Endothelial cell of umbilical vein (primary cell): ENCODE measurements around the gene DMBT1. TPM values are rescaled to one million over a fixed set of nuclear protein-coding genes. Genes with fewer than 3 reads are reported as not detected.

Source experiments
- BruUV-seq: library from RNA; stranded (reverse); fragments of 400-500 nt; replicated peaks from 2 replicates; lab custom pipeline; 2021; lab: Mats Ljungman, UMichigan
- CTCF ChIA-PET: fragments of 300-600, 350-600 bp; sonication (Branson Sonifier 250); formaldehyde crosslinking; loops from one replicate; lab custom pipeline; 2021; ENCODE audit warnings: antibody characterized with exemption, inconsistent platforms; lab: Charles Lee
- POLR2A ChIA-PET: fragments of 300-600, 350-600 bp; sonication (Branson Sonifier 250); formaldehyde crosslinking; loops from one replicate; lab custom pipeline; 2021; ENCODE audit warnings: antibody characterized with exemption, inconsistent platforms; lab: Charles Lee
- DNase-seq: peaks from one replicate; pipeline ENCODE4 v3.0.0-alpha.2; 2011; ENCODE audit warnings: low read depth, low spot score
- FAIRE-seq: peaks from 2 replicates; lab custom pipeline; 2011; peaks lifted over from hg19 to GRCh38; lab: Jason Lieb, UNC
- H2AFZ ChIP-seq: 2 replicates; pipeline ENCODE4 v1.6.0; 2012; ENCODE audit warnings: low read depth, low read length, control low read depth, inconsistent platforms
- H3K27ac ChIP-seq: 2 replicates; pipeline ENCODE4 v1.5.1; 2011; ENCODE audit warnings: low read depth, mild to moderate bottlenecking, control low read depth, low read length, moderate library complexity; ENCODE audit not compliant: insufficient read depth
- H3K27me3 ChIP-seq, 2 experiments: 2 replicates each; pipeline versions ENCODE4 v1.6.0 to v1.6.1; 2011; ENCODE audit warnings: low read length in 2 of 2, mixed read lengths in 1 of 2; ENCODE audit not compliant: control insufficient read depth in 2 of 2, insufficient read depth in 2 of 2
- H3K36me3 ChIP-seq, 2 experiments: 2 replicates in 1 of 2; 3 replicates in 1 of 2; pipeline ENCODE4 v1.5.1; 2011; ENCODE audit warnings: low read length in 2 of 2, mild to moderate bottlenecking in 1 of 2, moderate library complexity in 1 of 2; ENCODE audit not compliant: control insufficient read depth in 2 of 2, insufficient read depth in 2 of 2; ENCODE audit errors: extremely low read depth in 1 of 2
- H3K4me1 ChIP-seq: 3 replicates; pipeline ENCODE4 v1.5.1; 2011; ENCODE audit warnings: mild to moderate bottlenecking, low read length; ENCODE audit not compliant: control insufficient read depth, insufficient read depth; ENCODE audit errors: extremely low read depth
- H3K4me2 ChIP-seq: 2 replicates; pipeline ENCODE4 v1.6.1; 2011; ENCODE audit warnings: low read length, control low read depth, mixed read lengths; ENCODE audit not compliant: insufficient read depth
- H3K4me3 ChIP-seq, 3 experiments: fragments of 200-600 bp in 1 of 3; sonication (generic), shearing (Covaris generic) in 1 of 3; replicated peaks in 1 of 3; 2 replicates each; pipeline ENCODE4 v1.5.1; 2011 to 2016; ENCODE audit warnings: control low read depth in 3 of 3, low read length in 3 of 3, mild to moderate bottlenecking in 2 of 3, inconsistent platforms in 1 of 3, low read depth in 1 of 3, moderate library complexity in 1 of 3; ENCODE audit not compliant: insufficient read depth in 1 of 3
- H3K79me2 ChIP-seq: 2 replicates; pipeline ENCODE4 v1.6.0; 2012; ENCODE audit warnings: low read length, inconsistent platforms; ENCODE audit not compliant: control insufficient read depth, insufficient read depth
- H3K9ac ChIP-seq: replicated peaks from 2 replicates; pipeline ENCODE3; 2011; ENCODE audit warnings: low read length, control low read depth; ENCODE audit not compliant: insufficient read depth; ENCODE audit errors: extremely low read depth
- H3K9me1 ChIP-seq: replicated peaks from 3 replicates; pipeline ENCODE4 v1.6.0; 2011; ENCODE audit warnings: mild to moderate bottlenecking, low read length; ENCODE audit not compliant: control insufficient read depth, insufficient read depth; ENCODE audit errors: extremely low read depth
- H3K9me3 ChIP-seq: replicated peaks from 2 replicates; pipeline ENCODE4 v1.5.1; 2012; ENCODE audit warnings: low read length, inconsistent platforms; ENCODE audit not compliant: control insufficient read depth, insufficient read depth
- H4K20me1 ChIP-seq: replicated peaks from 2 replicates; pipeline ENCODE3; 2011; ENCODE audit warnings: mild to moderate bottlenecking, low read length; ENCODE audit not compliant: control insufficient read depth, insufficient read depth; ENCODE audit errors: extremely low read depth
- EZH2 ChIP-seq: IDR thresholded peaks from 2 replicates; pipeline ENCODE4 v1.6.1; 2012; ENCODE audit warnings: borderline replicate concordance, low read depth, mild to moderate bottlenecking, moderate library complexity, low read length, inconsistent platforms; ENCODE audit not compliant: severe bottlenecking
- FOS ChIP-seq: IDR thresholded peaks from 2 replicates; pipeline ENCODE4 v1.6.1; 2011; ENCODE audit warnings: mild to moderate bottlenecking, low read length, moderate library complexity, borderline replicate concordance; ENCODE audit not compliant: insufficient read depth
- GATA2 ChIP-seq: IDR thresholded peaks from 2 replicates; pipeline ENCODE4 v1.7.0; 2011; ENCODE audit warnings: low read depth, mild to moderate bottlenecking, moderate library complexity, mixed read lengths, low read length; ENCODE audit not compliant: insufficient read length, insufficient read depth
- JUN ChIP-seq: IDR thresholded peaks from 2 replicates; pipeline ENCODE4 v1.6.1; 2011; ENCODE audit warnings: borderline replicate concordance, low read depth; ENCODE audit not compliant: insufficient read length, insufficient read depth
- MYC ChIP-seq: IDR thresholded peaks from one replicate; pipeline ENCODE4 v1.6.1; 2011; ENCODE audit warnings: mild to moderate bottlenecking, low read depth, low read length
- POLR2A ChIP-seq: IDR thresholded peaks from 2 replicates; pipeline ENCODE4 v1.6.1; 2012; ENCODE audit warnings: low read depth, mild to moderate bottlenecking, control low read depth, low read length
- POLR2AphosphoS5 ChIP-seq: IDR thresholded peaks from 2 replicates; pipeline ENCODE4 v1.6.1; 2012; ENCODE audit warnings: low read depth, mild to moderate bottlenecking, control low read depth, low read length, moderate library complexity; ENCODE audit not compliant: insufficient read depth
- dilution Hi-C: fragments of 300-500 bp; cut with MboI; formaldehyde crosslinking; loops from one replicate; pipeline ENCODE4 v1.15.0; 2019; ENCODE audit warnings: low sequenced_read_pairs; ENCODE audit not compliant: extremely low pct_ligation_motif_present
- intact Hi-C: fragments of 100-400 bp; cut with micrococcal nuclease; formaldehyde crosslinking; loops from one replicate; pipeline ENCODE4 v1.10.0; 2022
- polyA plus RNA-seq, 4 experiments: library from polyadenylated mRNA; depleted of rRNA in 3 of 4; stranded (reverse) in 3 of 4; unstranded in 1 of 4; fragments of >200 nt; gene quantifications; 2 replicates each; pipeline versions ENCODE4 v1.2.1 to v1.2.3, GENCODE V29; 2011 to 2012; ENCODE audit warnings: missing spikeins in 1 of 4
- total RNA-seq: library from RNA; stranded (reverse); gene quantifications from 2 replicates; pipeline ENCODE4 v1.2.3, GENCODE V29; 2021
- TF ChIP-seq, protein P1 (sequence below), 2 donors: IDR thresholded peaks; 1 replicate in 1 of 2; 2 replicates in 1 of 2; pipeline ENCODE4 v1.5.1; 2011; ENCODE audit warnings: low read length in 2 of 2, mild to moderate bottlenecking in 2 of 2, moderate library complexity in 2 of 2, control low read depth in 1 of 2, inconsistent platforms in 1 of 2, low read depth in 1 of 2; ENCODE audit not compliant: insufficient read depth in 1 of 2; ENCODE audit errors: extremely low read depth in 1 of 2
- TF ChIP-seq, protein P2 (sequence below): IDR thresholded peaks from 2 replicates; pipeline ENCODE4 v1.6.1; 2011; ENCODE audit not compliant: insufficient read depth, insufficient read length

The DMBT1 gene
- total and polyA plus RNA-seq, 2 donors (not counting 3 experiments of a cell fraction or from before 2014, with no cell fraction given): 0.01 TPM; not detected in 1

DNA sequence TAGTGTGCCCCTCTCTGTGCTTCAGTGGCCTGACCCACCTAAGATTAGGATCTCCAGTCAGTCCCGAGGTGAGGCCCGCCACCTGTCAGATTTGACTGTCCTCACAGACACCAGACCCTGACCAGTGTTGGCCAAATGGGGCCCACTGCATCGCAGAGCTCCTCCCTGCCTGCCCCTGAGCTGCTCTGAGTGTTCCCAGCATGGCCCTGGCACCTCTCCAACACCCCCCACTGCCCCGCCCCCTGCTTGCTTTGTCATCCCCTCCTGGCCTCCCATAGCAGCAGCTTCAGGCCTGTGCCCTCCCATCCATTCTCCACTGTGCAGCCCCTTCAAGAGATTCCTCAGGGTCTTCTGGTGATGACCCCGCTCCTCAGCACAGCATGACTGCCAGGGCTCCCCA lies 71.5 kb downstream of the DMBT1 start:
- dilution Hi-C loops: no loop called here
- FAIRE-seq: no peak
- TF ChIP-seq FOS (no peak), JUN (no peak), POLR2AphosphoS5 (no peak), GATA2 (no peak), POLR2A (no peak), MYC (no peak), EZH2 (no peak)
- TF ChIP-seq, protein P1, sequence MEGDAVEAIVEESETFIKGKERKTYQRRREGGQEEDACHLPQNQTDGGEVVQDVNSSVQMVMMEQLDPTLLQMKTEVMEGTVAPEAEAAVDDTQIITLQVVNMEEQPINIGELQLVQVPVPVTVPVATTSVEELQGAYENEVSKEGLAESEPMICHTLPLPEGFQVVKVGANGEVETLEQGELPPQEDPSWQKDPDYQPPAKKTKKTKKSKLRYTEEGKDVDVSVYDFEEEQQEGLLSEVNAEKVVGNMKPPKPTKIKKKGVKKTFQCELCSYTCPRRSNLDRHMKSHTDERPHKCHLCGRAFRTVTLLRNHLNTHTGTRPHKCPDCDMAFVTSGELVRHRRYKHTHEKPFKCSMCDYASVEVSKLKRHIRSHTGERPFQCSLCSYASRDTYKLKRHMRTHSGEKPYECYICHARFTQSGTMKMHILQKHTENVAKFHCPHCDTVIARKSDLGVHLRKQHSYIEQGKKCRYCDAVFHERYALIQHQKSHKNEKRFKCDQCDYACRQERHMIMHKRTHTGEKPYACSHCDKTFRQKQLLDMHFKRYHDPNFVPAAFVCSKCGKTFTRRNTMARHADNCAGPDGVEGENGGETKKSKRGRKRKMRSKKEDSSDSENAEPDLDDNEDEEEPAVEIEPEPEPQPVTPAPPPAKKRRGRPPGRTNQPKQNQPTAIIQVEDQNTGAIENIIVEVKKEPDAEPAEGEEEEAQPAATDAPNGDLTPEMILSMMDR (IDR thresholded peaks at IDR 0.05; ENCODE audit: extremely low read depth in 1 of 2, insufficient read depth in 1 of 2, low read depth in 1 of 2, low read length in 2 of 2): no peak
- TF ChIP-seq, protein P2, sequence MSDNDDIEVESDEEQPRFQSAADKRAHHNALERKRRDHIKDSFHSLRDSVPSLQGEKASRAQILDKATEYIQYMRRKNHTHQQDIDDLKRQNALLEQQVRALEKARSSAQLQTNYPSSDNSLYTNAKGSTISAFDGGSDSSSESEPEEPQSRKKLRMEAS: no peak
- Histone ChIP-seq H3K4me1 (no peaks in the 10 kb centered on the region), H3K9me1 (no peaks in the 10 kb centered on the region), H3K9ac (no peak overlapping the region), H3K27ac (no peak overlapping the region), H3K79me2 (no peaks in the 10 kb centered on the region), H3K4me2 (no peak overlapping the region), H4K20me1 (no peaks in the 10 kb centered on the region), H3K4me3 (no peak overlapping the region), H3K36me3 (no peaks in the 10 kb centered on the region), H3K27me3 (no peaks in the 10 kb centered on the region), H2AFZ (no peak overlapping the region), H3K9me3 (no peaks in the 10 kb centered on the region)
- DNase-seq: no peak
- intact Hi-C loops: no loop called here
- no TSS peak for BruUV-seq
- ChIA-PET CTCF (no interaction called here), POLR2A (no interaction called here)
